A549 treated with ZK216348 at 1 μM for 4 hours (cell line): ENCODE measurements around the gene SPRR3. TPM values are rescaled to one million over a fixed set of nuclear protein-coding genes. Genes with fewer than 3 reads are reported as not detected.

Source experiments
- total RNA-seq: library from RNA; stranded (reverse); fragments of 200-300 nt; extraction: Qiagen RNA extraction; gene quantifications from 5 replicates; pipeline ENCODE4 v1.2.3, GENCODE V29; 2022; ENCODE audit warnings: low read depth

SPRR3 gene, protein sequence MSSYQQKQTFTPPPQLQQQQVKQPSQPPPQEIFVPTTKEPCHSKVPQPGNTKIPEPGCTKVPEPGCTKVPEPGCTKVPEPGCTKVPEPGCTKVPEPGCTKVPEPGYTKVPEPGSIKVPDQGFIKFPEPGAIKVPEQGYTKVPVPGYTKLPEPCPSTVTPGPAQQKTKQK
- total RNA-seq, result not detected in 5 replicates

DNA sequence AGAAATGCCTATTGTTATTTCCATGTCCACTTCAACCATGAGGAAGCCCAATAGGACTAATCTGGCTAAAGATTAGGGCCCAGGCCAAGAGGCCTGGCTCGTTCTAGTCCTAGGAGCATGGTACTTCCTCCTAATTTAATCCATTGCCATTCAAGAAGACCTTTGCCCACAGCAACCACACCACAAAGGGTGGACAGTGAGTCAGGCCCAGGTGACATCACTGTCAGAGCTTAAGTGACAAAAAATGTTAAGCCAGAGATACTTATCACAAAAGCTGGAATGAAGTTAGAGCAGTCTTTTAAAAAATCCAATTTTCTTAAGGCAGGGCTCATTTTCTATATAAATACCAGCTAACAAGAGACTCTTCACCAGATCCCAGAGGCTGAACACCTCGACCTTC lies at the start of gene SPRR3:
TSS of gene SPRR3 (plus strand) at position 368 of the 400 bp plus-strand sequence. CDS start 1,272 bp downstream, outside the sequence.

DNA sequence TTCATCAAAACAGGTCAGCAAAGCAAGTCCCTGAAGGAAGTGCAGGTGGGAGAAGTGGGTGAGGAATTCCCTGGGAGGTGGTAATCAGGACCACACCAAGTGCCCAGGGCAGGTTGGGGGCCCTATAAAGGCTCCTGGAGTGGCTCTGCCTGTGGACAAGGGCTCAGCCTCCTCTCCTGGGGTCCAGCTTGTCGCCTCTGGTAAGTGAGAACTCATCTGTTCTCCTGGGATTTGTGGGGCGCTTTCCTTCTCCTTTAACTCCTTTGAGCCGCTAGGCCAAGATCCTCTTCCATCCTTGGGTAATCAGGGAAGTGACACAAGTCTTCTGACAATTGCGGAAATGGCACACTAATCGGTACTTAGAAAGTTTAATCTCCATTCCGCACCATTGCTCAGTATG lies 31.1 kb upstream of the SPRR3 start, which contains the start of gene SPRR4:
TSS of gene SPRR4 (plus strand) at position 154 of the 400 bp plus-strand sequence. CDS start 1,243 bp downstream, outside the sequence.

DNA sequence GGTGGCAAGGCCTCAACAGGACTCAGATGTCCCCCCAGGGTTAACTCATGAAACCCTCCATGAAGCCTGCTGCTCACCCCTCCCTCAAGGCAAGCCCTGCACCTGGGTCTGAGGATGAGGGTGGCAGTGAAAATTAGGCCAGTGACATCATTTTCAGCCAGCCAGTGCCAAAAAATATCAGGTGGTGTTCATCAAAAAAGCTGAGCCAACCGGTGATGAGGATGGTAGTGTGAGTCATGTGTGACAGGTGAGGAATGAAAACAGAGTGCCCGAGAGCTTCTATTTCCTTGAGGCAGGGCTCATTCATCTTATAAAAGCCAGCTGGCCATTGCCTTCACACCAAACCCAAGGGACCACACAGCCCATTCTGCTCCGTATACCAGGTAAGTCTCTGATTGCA lies 17.8 kb upstream of the SPRR3 start, which contains the start of gene SPRR1A:
TSS of gene SPRR1A (plus strand) at position 339 of the 400 bp plus-strand sequence. CDS start 1,150 bp downstream, outside the sequence.

DNA sequence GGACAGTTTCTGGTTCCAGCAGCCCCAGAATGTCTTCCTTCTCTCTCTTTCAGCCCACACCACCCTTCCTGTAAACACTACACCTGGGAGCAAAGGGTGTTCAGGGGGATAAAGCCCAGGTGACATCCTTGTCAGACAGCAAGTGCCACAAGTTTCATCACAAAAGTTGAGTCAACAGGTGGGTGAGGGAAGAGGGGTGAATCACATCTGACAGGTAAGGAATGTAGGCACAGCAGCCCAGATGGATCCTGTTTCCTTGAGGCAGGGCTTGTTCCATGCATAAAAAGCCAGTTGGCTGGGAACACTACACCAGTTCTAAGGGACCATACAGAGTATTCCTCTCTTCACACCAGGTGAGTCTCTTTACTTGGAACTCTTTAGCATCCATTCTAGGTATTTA lies 29.3 kb downstream of the SPRR3 start, which contains the start of gene SPRR1B:
TSS of gene SPRR1B (plus strand) at position 309 of the 400 bp plus-strand sequence. CDS start 1,143 bp downstream, outside the sequence.

DNA sequence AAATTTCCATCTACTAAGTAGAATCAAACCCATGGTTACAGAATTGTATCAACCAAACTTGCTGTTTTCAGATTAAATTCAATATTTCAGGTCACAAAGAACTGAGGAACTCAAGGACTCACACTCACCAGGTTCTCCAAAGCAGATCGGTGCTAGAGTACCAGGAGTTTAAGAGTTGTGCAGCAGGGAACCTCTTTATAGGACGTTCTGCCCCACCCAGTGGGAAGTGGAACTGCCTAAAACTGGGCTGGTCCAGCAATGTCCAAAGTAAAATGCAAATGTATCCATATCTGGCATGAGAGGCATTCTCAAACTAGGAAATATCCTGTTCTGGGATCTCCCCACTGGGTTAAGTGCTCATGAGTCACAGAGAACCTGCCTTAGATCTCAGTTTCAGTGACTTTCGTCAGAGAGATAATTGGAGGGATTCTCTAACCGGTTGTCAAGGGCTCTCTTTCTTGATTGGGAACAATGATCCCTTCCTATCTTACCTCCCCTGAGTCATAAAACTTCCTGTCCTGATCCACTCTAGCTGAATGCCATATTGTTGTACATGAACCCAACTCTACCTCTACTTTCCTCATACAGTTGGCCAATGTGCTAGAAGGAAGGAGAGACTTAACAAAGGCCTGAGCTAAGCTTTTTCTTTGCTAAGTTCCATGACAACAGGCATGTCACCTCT lies 39.5 kb downstream of the SPRR3 start, which contains the start of gene SPRR2D:
TSS of gene SPRR2D (minus strand) at position 171 of the 682 bp plus-strand sequence. CDS start 774 bp downstream, outside the sequence.

Other genes starting within 250 kb of the SPRR3 start
- gene KPRP, start 243.7 kb upstream of the SPRR3 start, total RNA-seq, result not detected in 5 replicates
- gene LCE1F, start 226.6 kb upstream of the SPRR3 start, total RNA-seq, result not detected in 5 replicates
- gene LCE1E, start 215.5 kb upstream of the SPRR3 start, total RNA-seq, result not detected in 5 replicates
- gene LCE1D, start 205.0 kb upstream of the SPRR3 start, total RNA-seq, result not detected in 5 replicates
- gene LCE1C, start 195.1 kb upstream of the SPRR3 start, total RNA-seq, result not detected in 5 replicates
- gene LCE1B, start 189.8 kb upstream of the SPRR3 start, total RNA-seq, result not detected in 5 replicates
- gene LCE1A, start 174.3 kb upstream of the SPRR3 start, total RNA-seq, result not detected in 5 replicates
- not detected in 5 replicates for gene LCE6A, start 158.9 kb upstream of the SPRR3 start, total RNA-seq
- not detected in 5 replicates for gene LCE7A, start 141.8 kb upstream of the SPRR3 start, total RNA-seq
- not detected in 5 replicates for gene SMCP, start 123.4 kb upstream of the SPRR3 start, total RNA-seq
- 0.15 TPM in 1 of 5 replicates, not detected in the others for gene IVL, start 93.2 kb upstream of the SPRR3 start, total RNA-seq
- not detected in 5 replicates for gene SPRR5, start 54.5 kb upstream of the SPRR3 start, total RNA-seq
- gene SPRR4, start 31.1 kb upstream of the SPRR3 start, total RNA-seq, result not detected in 5 replicates
- not detected in 5 replicates for gene SPRR1A, start 17.7 kb upstream of the SPRR3 start, total RNA-seq
- not detected in 5 replicates for gene SPRR1B, start 29.5 kb downstream of the SPRR3 start, total RNA-seq
- not detected in 5 replicates for gene SPRR2D, start 39.4 kb downstream of the SPRR3 start, total RNA-seq
- not detected in 5 replicates for gene SPRR2A, start 55.8 kb downstream of the SPRR3 start, total RNA-seq
- gene SPRR2B, start 69.9 kb downstream of the SPRR3 start, total RNA-seq, result not detected in 5 replicates
- not detected in 5 replicates for gene SPRR2E, start 92.8 kb downstream of the SPRR3 start, total RNA-seq
- gene SPRR2F, start 111.8 kb downstream of the SPRR3 start, total RNA-seq, result not detected in 5 replicates
- not detected in 5 replicates for gene SPRR2G, start 149.1 kb downstream of the SPRR3 start, total RNA-seq
- gene LELP1, start 201.7 kb downstream of the SPRR3 start, total RNA-seq, result not detected in 5 replicates
- not detected in 5 replicates for gene PRR9, start 215.8 kb downstream of the SPRR3 start, total RNA-seq